Progenitor cell of endocrine pancreas (in vitro differentiated cells): ENCODE data around the gene IGFBP3. TPM values are rescaled to one million over a fixed set of nuclear protein-coding genes. Genes with fewer than 3 reads are reported as not detected.

Experiments
- DNase-seq: peaks from one replicate; pipeline ENCODE4 v3.0.0; 2021; ENCODE audit warnings: low spot score; ENCODE audit not compliant: unreplicated experiment
- H3K27ac Mint-ChIP-seq: 2 replicates; pipeline ENCODE4 v1.8.0; 2021; ENCODE audit warnings: mild to moderate bottlenecking, moderate library complexity, mixed read lengths
- H3K27me3 Mint-ChIP-seq: 2 replicates; pipeline ENCODE4 v1.8.0; 2021; ENCODE audit warnings: mixed read lengths
- H3K36me3 Mint-ChIP-seq: 2 replicates; pipeline ENCODE4 v1.8.0; 2022; ENCODE audit warnings: mixed read lengths; ENCODE audit not compliant: insufficient read depth
- H3K4me1 Mint-ChIP-seq: 2 replicates; pipeline ENCODE4 v1.8.0; 2021; ENCODE audit warnings: low read depth, mixed read lengths
- H3K4me3 Mint-ChIP-seq: 2 replicates; pipeline ENCODE4 v1.8.0; 2021; ENCODE audit warnings: low read depth, mild to moderate bottlenecking, moderate library complexity, mixed read lengths
- H3K9me3 Mint-ChIP-seq: 2 replicates; pipeline ENCODE4 v1.8.0; 2021; ENCODE audit warnings: low read depth, mixed read lengths
- total RNA-seq: library from RNA; stranded (reverse); gene quantifications from 2 replicates; pipeline ENCODE4 v1.2.1, GENCODE V29; 2021
- TF ChIP-seq, protein P1 (sequence below): fragments of 200-600 bp; sonication (generic); IDR thresholded peaks from one replicate; pipeline ENCODE4 v1.5.0; 2021; ENCODE audit warnings: antibody characterized with exemption, mild to moderate bottlenecking; ENCODE audit not compliant: unreplicated experiment

Gene IGFBP3
- total RNA-seq, 1 donor from 2014 or later: 8.6 TPM

DNA sequence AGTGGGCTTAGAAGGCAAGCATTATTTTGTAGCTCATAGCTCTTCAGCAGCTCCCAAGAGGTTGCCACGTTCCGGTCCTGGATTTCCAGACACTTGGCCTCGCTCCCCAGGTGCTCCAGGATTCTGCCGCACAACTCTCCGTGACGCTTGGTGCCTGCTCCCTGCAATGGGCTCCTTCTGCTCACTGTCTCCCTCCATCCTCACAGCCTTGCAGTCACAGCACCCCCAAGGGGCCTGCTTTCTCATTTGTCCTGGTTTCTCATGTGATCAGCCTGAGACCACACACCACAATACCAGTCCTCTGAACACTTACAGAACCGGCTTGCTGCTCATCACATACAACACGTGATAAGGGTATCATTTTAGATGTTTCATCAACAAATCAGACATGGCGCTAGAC, 9.8 kb downstream of the IGFBP3 start:
- H3K9me3 Mint-ChIP-seq: peaks cover 7% of the 10 kb centered on the region
- peaks cover 4% of the 10 kb centered on the region for H3K4me1 Mint-ChIP-seq
- no peak overlapping the region for H3K4me3 Mint-ChIP-seq
- TF ChIP-seq, protein P1, sequence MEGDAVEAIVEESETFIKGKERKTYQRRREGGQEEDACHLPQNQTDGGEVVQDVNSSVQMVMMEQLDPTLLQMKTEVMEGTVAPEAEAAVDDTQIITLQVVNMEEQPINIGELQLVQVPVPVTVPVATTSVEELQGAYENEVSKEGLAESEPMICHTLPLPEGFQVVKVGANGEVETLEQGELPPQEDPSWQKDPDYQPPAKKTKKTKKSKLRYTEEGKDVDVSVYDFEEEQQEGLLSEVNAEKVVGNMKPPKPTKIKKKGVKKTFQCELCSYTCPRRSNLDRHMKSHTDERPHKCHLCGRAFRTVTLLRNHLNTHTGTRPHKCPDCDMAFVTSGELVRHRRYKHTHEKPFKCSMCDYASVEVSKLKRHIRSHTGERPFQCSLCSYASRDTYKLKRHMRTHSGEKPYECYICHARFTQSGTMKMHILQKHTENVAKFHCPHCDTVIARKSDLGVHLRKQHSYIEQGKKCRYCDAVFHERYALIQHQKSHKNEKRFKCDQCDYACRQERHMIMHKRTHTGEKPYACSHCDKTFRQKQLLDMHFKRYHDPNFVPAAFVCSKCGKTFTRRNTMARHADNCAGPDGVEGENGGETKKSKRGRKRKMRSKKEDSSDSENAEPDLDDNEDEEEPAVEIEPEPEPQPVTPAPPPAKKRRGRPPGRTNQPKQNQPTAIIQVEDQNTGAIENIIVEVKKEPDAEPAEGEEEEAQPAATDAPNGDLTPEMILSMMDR: no peak
- H3K36me3 Mint-ChIP-seq: peaks cover 1% of the 10 kb centered on the region
- H3K27me3 Mint-ChIP-seq: no peaks in the 10 kb centered on the region
- no peak for DNase-seq
- no peak overlapping the region for H3K27ac Mint-ChIP-seq

DNA sequence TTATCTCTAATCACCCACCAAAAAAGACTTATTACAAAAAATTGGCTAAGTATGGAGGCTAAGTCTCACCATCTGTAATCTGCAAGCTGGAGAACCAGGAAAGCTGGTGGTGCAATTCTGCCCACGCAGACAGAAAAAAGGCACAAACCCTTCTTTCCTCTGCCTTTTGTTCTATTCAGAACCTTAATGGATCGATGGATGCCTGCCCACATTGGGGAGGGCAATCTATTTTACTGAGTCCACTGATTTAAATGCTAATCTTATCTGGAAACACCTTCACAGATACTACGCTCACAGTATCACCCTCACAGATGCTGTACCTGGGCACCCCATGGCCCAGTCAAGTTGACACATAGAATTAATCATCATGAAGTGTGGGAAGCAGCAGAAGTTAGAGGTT, 10.2 kb downstream of the IGFBP3 start:
- H3K36me3 Mint-ChIP-seq: peaks cover 1% of the 10 kb centered on the region
- H3K9me3 Mint-ChIP-seq: peaks cover 11% of the 10 kb centered on the region
- TF ChIP-seq, protein P1: no peak
- peaks cover 4% of the 10 kb centered on the region for H3K4me1 Mint-ChIP-seq
- DNase-seq: no peak
- no peak overlapping the region for H3K4me3 Mint-ChIP-seq
- H3K27me3 Mint-ChIP-seq: no peaks in the 10 kb centered on the region
- no peak overlapping the region for H3K27ac Mint-ChIP-seq

DNA sequence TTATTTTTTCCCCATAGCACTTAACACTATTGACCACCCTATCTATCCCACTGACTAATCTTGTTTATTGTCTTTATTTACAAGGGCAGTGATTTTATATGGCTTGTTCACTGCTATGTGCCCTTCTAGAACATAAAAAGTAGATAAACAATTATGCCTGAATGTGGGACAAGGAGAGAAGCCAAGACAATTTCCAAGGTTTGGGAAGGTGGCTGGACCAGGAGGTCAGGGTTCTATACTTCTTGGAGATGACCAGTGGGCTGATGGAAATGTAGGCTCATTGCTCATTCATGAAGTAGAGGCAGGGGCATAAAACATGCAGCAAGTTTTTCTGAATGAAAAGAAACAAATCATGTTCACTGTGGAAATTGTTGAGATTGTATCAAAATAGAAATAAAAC, 11.5 kb downstream of the IGFBP3 start:
- TF ChIP-seq, protein P1: no peak
- Mint-ChIP-seq H3K36me3 (peaks cover 1% of the 10 kb centered on the region), H3K4me3 (no peak overlapping the region), H3K4me1 (peaks cover 4% of the 10 kb centered on the region), H3K27me3 (no peaks in the 10 kb centered on the region), H3K9me3 (peaks cover 11% of the 10 kb centered on the region), H3K27ac (no peak overlapping the region)
- DNase-seq: no peak

DNA sequence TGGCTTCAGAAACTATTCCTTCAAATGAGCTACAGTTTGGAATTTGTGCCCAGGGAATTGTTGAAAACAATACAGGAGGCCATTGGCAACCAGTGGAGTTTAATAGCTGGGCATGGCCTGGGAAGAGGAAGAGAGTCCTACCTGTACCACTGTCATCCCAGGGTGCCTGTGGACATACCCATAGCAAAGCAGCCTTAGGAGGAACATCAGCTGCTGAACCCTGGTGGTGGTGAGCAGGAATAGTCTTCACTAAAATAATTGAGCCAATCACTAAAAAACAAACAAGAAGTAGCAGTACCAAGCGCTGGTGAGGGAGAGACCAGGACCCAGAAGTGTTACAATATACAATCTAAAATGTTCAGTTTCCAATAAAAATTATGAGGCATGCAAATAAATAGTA, 18.3 kb downstream of the IGFBP3 start:
- H3K36me3 Mint-ChIP-seq: no peaks in the 10 kb centered on the region
- H3K9me3 Mint-ChIP-seq: peaks cover 4% of the 10 kb centered on the region
- H3K27me3 Mint-ChIP-seq: peaks cover 3% of the 10 kb centered on the region
- H3K27ac Mint-ChIP-seq: no peak overlapping the region
- DNase-seq: no peak
- no peak overlapping the region for H3K4me3 Mint-ChIP-seq
- TF ChIP-seq, protein P1: no peak
- peaks cover 3% of the 10 kb centered on the region for H3K4me1 Mint-ChIP-seq

DNA sequence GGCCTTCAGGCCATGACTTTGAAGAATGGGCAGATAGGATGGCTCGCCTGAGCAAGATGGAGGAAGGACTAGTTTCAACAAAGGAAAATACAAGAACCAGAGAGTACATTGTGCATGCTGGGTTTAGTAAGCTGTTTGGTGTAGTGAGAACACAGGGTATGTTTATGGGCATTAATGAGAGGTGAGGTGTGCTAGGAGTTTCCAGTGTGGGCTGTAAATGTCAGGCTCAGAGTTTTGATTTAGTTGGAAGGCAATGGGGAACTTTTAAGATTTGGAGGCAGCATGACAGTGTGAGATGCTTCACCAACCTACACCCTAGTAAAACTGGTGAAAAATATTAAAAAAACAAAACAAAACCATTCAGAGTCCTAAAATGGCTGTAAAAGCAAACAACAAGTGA, 19.5 kb downstream of the IGFBP3 start:
- H3K27me3 Mint-ChIP-seq: peaks cover 3% of the 10 kb centered on the region
- H3K4me3 Mint-ChIP-seq: no peak overlapping the region
- peaks cover 4% of the 10 kb centered on the region for H3K9me3 Mint-ChIP-seq
- no peaks in the 10 kb centered on the region for H3K4me1 Mint-ChIP-seq
- TF ChIP-seq, protein P1: no peak
- H3K27ac Mint-ChIP-seq: no peak overlapping the region
- H3K36me3 Mint-ChIP-seq: no peaks in the 10 kb centered on the region
- DNase-seq: no peak
